Right lobe of liver (tissue), 4 donors: ENCODE data around the gene RCOR1.

Experiments
- CTCF ChIP-seq, 4 donors: fragments of 200-600 bp in 3 of 4; fragments of 450-650 bp in 1 of 4; IDR thresholded peaks; one replicate each; pipeline versions ENCODE4 v1.5.1 to v1.8.0; 2016 to 2022; ENCODE audit warnings: antibody characterized with exemption in 4 of 4, mild to moderate bottlenecking in 2 of 4
- POLR2A ChIP-seq: fragments of 450-650 bp; IDR thresholded peaks from one replicate; pipeline ENCODE4 v1.6.1; 2017; ENCODE audit warnings: antibody characterized with exemption, mild to moderate bottlenecking
- donor health status: DM: no; HTN: no; CAD: no.
- donor health status: DM: no; HTN: no; CAD: no.
- donor health status: DM: no; HTN: yes; CAD: no.

- TF ChIP-seq POLR2A = no peak
- TF ChIP-seq CTCF (IDR thresholded peaks at IDR 0.05) = no peak
Measured at GRCh38 chr14:102574281-102575159, 17.9 kb upstream of the RCOR1 start.
